HCT116 (cell line): ENCODE measurements around the gene RHOXF2B.

Source experiments
- CTCF ChIP-seq, 3 experiments: fragments of 200-600 bp in 1 of 3; sonication (generic) in 1 of 3; IDR thresholded peaks in 2 of 3; conservative IDR thresholded peaks in 1 of 3; 2 replicates each; pipeline ENCODE4 v1.5.1; 2012 to 2017; ENCODE audit warnings: low read depth in 2 of 3, low read length in 2 of 3, antibody characterized with exemption in 1 of 3, borderline replicate concordance in 1 of 3, control low read depth in 1 of 3, mild to moderate bottlenecking in 1 of 3, mixed read lengths in 1 of 3, mixed run types in 1 of 3, moderate library complexity in 1 of 3; ENCODE audit not compliant: insufficient read depth in 1 of 3
- EGR1 ChIP-seq: IDR thresholded peaks from 2 replicates; pipeline ENCODE4 v1.6.1; 2012; ENCODE audit warnings: low read depth
- ELF1 ChIP-seq: IDR thresholded peaks from 2 replicates; pipeline ENCODE4 v1.6.1; 2012; ENCODE audit warnings: low read depth, borderline replicate concordance
- EZH2 ChIP-seq: fragments of 200-600 bp; sonication (generic); IDR thresholded peaks from 2 replicates; pipeline ENCODE4 v1.6.1; 2017; ENCODE audit warnings: antibody characterized with exemption, mixed run types
- FOSL1 ChIP-seq: IDR thresholded peaks from 2 replicates; pipeline ENCODE4 v1.6.1; 2012; ENCODE audit warnings: low read depth
- JUND ChIP-seq: IDR thresholded peaks from 2 replicates; pipeline ENCODE4 v1.6.1; 2012
- MAX ChIP-seq: IDR thresholded peaks from 2 replicates; pipeline ENCODE4 v1.6.1; 2012
- POLR2A ChIP-seq: IDR thresholded peaks from 2 replicates; pipeline ENCODE4 v1.7.0; 2011; ENCODE audit warnings: borderline replicate concordance; ENCODE audit not compliant: insufficient read depth, insufficient read length; ENCODE audit errors: extremely low read depth
- POLR2AphosphoS5 ChIP-seq: IDR thresholded peaks from 2 replicates; pipeline ENCODE4 v1.6.1; 2011; ENCODE audit warnings: mild to moderate bottlenecking, low read depth, low read length, moderate library complexity
- SIN3A ChIP-seq: IDR thresholded peaks from 2 replicates; pipeline ENCODE4 v1.6.1; 2012; ENCODE audit warnings: low read depth
- SP1 ChIP-seq: IDR thresholded peaks from 2 replicates; pipeline ENCODE4 v1.6.1; 2012; ENCODE audit warnings: low read depth
- SRF ChIP-seq: IDR thresholded peaks from 2 replicates; pipeline ENCODE4 v1.6.1; 2012; ENCODE audit warnings: low read depth
- TCF7L2 ChIP-seq: IDR thresholded peaks from 2 replicates; pipeline ENCODE4 v1.7.0; 2011; ENCODE audit warnings: borderline replicate concordance, inconsistent platforms; ENCODE audit not compliant: insufficient read depth, insufficient read length; ENCODE audit errors: extremely low read depth
- ZFX ChIP-seq: fragments of 450-650 bp; IDR thresholded peaks from 2 replicates; pipeline ENCODE4 v1.6.1; 2017

GRCh38 chrX:120120223-120120622 is 42.7 kb upstream of the RHOXF2B start:
- TF ChIP-seq POLR2A (no peak), SIN3A (no peak), CTCF (IDR thresholded peaks at IDR 0.05 in 2 of 3, conservative IDR thresholded peaks at IDR 0.05 in 1 of 3; ENCODE audit: borderline replicate concordance in 1 of 3, insufficient read depth in 1 of 3, low read depth in 2 of 3, low read length in 2 of 3) (no peak), ZFX (no peak), POLR2AphosphoS5 (no peak), EZH2 (no peak), SRF (no peak), FOSL1 (no peak), TCF7L2 (no peak), ELF1 (no peak), EGR1 (no peak), SP1 (no peak), JUND (no peak), MAX (no peak)
